GM19239 (cell line): Measurements from ENCODE around the gene TEX19.

ENCODE experiments used
- DNase-seq: peaks from one replicate; pipeline ENCODE4 v3.0.0; 2011; ENCODE audit warnings: low spot score; ENCODE audit not compliant: insufficient read length
- FAIRE-seq: peaks from 2 replicates; lab custom pipeline; 2011; peaks lifted over from hg19 to GRCh38; lab: Jason Lieb, UNC

Gene TEX19

GRCh38 chr17:82320956-82321927 is 37.8 kb upstream of the TEX19 start:
- FAIRE-seq (no peak), DNase-seq (peak; percentile 74)

GRCh38 chr17:82321947-82322466 is 37.0 kb upstream of the TEX19 start:
- DNase-seq (no peak), FAIRE-seq (no peak)

GRCh38 chr17:82322526-82323453 is 36.3 kb upstream of the TEX19 start:
- FAIRE-seq = no peak
- no peak for DNase-seq

GRCh38 chr17:82323514-82324234 is 35.4 kb upstream of the TEX19 start:
- DNase-seq (no peak), FAIRE-seq (no peak)

- DNase-seq = no peak
- FAIRE-seq = no peak
Observed at GRCh38 chr17:82324566-82325285, 34.3 kb upstream of the TEX19 start.

- no peak for FAIRE-seq
- DNase-seq = no peak
Observed at GRCh38 chr17:82325286-82326180, 33.5 kb upstream of the TEX19 start.

- FAIRE-seq (no peak), DNase-seq (no peak)
Observed at GRCh38 chr17:82327289-82327688, 31.8 kb upstream of the TEX19 start.

GRCh38 chr17:82327757-82328140 is 31.3 kb upstream of the TEX19 start:
- no peak for FAIRE-seq
- DNase-seq = no peak

- FAIRE-seq = no peak
- no peak for DNase-seq
Observed at GRCh38 chr17:82328141-82328993, 30.7 kb upstream of the TEX19 start.

GRCh38 chr17:82328994-82329507 is 30.0 kb upstream of the TEX19 start:
- FAIRE-seq (no peak), DNase-seq (no peak)

- DNase-seq = no peak
- no peak for FAIRE-seq
Observed at GRCh38 chr17:82329683-82330321, 29.2 kb upstream of the TEX19 start.

GRCh38 chr17:82330322-82331239 is 28.5 kb upstream of the TEX19 start:
- DNase-seq (no peak), FAIRE-seq (no peak)

GRCh38 chr17:82331345-82331939 is 27.6 kb upstream of the TEX19 start:
- no peak for DNase-seq

GRCh38 chr17:82332669-82333278 is 26.3 kb upstream of the TEX19 start:
- no peak for FAIRE-seq
- DNase-seq = no peak

More at GRCh38 chr17:82331345-82331939, 27.6 kb upstream of the TEX19 start:
- FAIRE-seq = no peak
